ENCODE measurements around the gene NOXO1. TPM values are rescaled to one million over a fixed set of nuclear protein-coding genes. Genes with fewer than 3 reads are reported as not detected.
"Not testable (repeated sequence)": the region's sequence is repeated elsewhere in the genome, so short reads cannot be mapped to it uniquely, and the experiment has no call there.

The NOXO1 gene
- polyA plus RNA-seq, 2 donors, result 2.7 to 9.3 TPM

GRCh38 chr16:1945559-1946391 lies 35.5 kb downstream of the NOXO1 start:
- H3K27ac ChIP-seq (ENCODE audit: low read depth in 2 of 2, low read length in 1 of 2), result no peak overlapping the region
- peaks cover 6% of the 10 kb centered on the region in 2 donors for H3K4me1 ChIP-seq (ENCODE audit: control insufficient read depth in 2 of 2, insufficient read depth in 2 of 2, low read length in 1 of 2)
- WGBS, 2 donors, result 81 to 85% methylated on average over 19 of the region's 19 CpGs
- H3K4me3 ChIP-seq (ENCODE audit: low read depth in 1 of 2, low read length in 2 of 2), result no peak overlapping the region
- H3K36me3 ChIP-seq (ENCODE audit: control insufficient read depth in 2 of 2, insufficient read depth in 2 of 2, low read length in 1 of 2), result peaks cover 0 to 2% of the 10 kb centered on the region in 2 donors
- no peaks in the 10 kb centered on the region for H3K9me3 ChIP-seq (ENCODE audit: control insufficient read depth in 2 of 2, insufficient read depth in 1 of 2, low read depth in 1 of 2, low read length in 1 of 2)
- no peaks in the 10 kb centered on the region for H3K27me3 ChIP-seq (ENCODE audit: control insufficient read depth in 1 of 2, insufficient read depth in 2 of 2, low read length in 2 of 2)

GRCh38 chr16:1944612-1945199 lies 36.6 kb downstream of the NOXO1 start:
- Histone ChIP-seq H3K27ac (ENCODE audit: low read depth in 2 of 2, low read length in 1 of 2) (no peak overlapping the region), H3K4me1 (ENCODE audit: control insufficient read depth in 2 of 2, insufficient read depth in 2 of 2, low read length in 1 of 2) (peaks cover 0 to 2% of the 10 kb centered on the region in 2 donors), H3K36me3 (ENCODE audit: control insufficient read depth in 2 of 2, insufficient read depth in 2 of 2, low read length in 1 of 2) (peaks cover 0 to 7% of the 10 kb centered on the region in 2 donors), H3K9me3 (ENCODE audit: control insufficient read depth in 2 of 2, insufficient read depth in 1 of 2, low read depth in 1 of 2, low read length in 1 of 2) (no peaks in the 10 kb centered on the region), H3K27me3 (ENCODE audit: control insufficient read depth in 1 of 2, insufficient read depth in 2 of 2, low read length in 2 of 2) (no peaks in the 10 kb centered on the region), H3K4me3 (ENCODE audit: low read depth in 1 of 2, low read length in 2 of 2) (no peak overlapping the region)
- 92% methylated on average over 21 of the region's 21 CpGs for WGBS, 2 donors

GRCh38 chr16:1942810-1943726 lies 38.2 kb downstream of the NOXO1 start, which contains the start of gene MSRB1:
TSS of gene MSRB1 (minus strand) at chr16:1943199. CDS start at chr16:1943156, 43 bp downstream.
- peaks cover 0 to 2% of the 10 kb centered on the region in 2 donors for H3K4me1 ChIP-seq (ENCODE audit: control insufficient read depth in 2 of 2, insufficient read depth in 2 of 2, low read length in 1 of 2)
- H3K36me3 ChIP-seq (ENCODE audit: control insufficient read depth in 2 of 2, insufficient read depth in 2 of 2, low read length in 1 of 2), result peaks cover 0 to 21% of the 10 kb centered on the region in 2 donors
- H3K27me3 ChIP-seq (ENCODE audit: control insufficient read depth in 1 of 2, insufficient read depth in 2 of 2, low read length in 2 of 2), result no peaks in the 10 kb centered on the region
- H3K9me3 ChIP-seq (ENCODE audit: control insufficient read depth in 2 of 2, insufficient read depth in 1 of 2, low read depth in 1 of 2, low read length in 1 of 2), result no peaks in the 10 kb centered on the region
- H3K4me3 ChIP-seq (ENCODE audit: low read depth in 1 of 2, low read length in 2 of 2), result peak within 1 kb of the TSS; percentile 74 to 87
- peak within 1 kb of the TSS; percentile 83 to 94 for H3K27ac ChIP-seq (ENCODE audit: low read depth in 2 of 2, low read length in 1 of 2)
- WGBS, 2 donors, result 1% methylated on average over 66 to 77 of the region's 77 CpGs

- WGBS, 2 donors, result 12 to 17% methylated on average over 15 to 17 of the region's 17 CpGs
- H3K36me3 ChIP-seq (ENCODE audit: control insufficient read depth in 2 of 2, insufficient read depth in 2 of 2, low read length in 1 of 2), result peaks cover 0 to 24% of the 10 kb centered on the region in 2 donors
- H3K27me3 ChIP-seq (ENCODE audit: control insufficient read depth in 1 of 2, insufficient read depth in 2 of 2, low read length in 2 of 2), result no peaks in the 10 kb centered on the region
- peak overlapping the region; percentile 83 to 94 for H3K27ac ChIP-seq (ENCODE audit: low read depth in 2 of 2, low read length in 1 of 2)
- no peaks in the 10 kb centered on the region for H3K9me3 ChIP-seq (ENCODE audit: control insufficient read depth in 2 of 2, insufficient read depth in 1 of 2, low read depth in 1 of 2, low read length in 1 of 2)
- H3K4me1 ChIP-seq (ENCODE audit: control insufficient read depth in 2 of 2, insufficient read depth in 2 of 2, low read length in 1 of 2), result peaks cover 0 to 2% of the 10 kb centered on the region in 2 donors
- H3K4me3 ChIP-seq (ENCODE audit: low read depth in 1 of 2, low read length in 2 of 2), result peak overlapping the region; percentile 74 to 87
These were observed 39.0 kb downstream of the NOXO1 start for GRCh38 chr16:1942047-1942809.

- Histone ChIP-seq H3K27ac (ENCODE audit: low read depth in 2 of 2, low read length in 1 of 2) (peak overlapping the region; percentile 83 to 94), H3K36me3 (ENCODE audit: control insufficient read depth in 2 of 2, insufficient read depth in 2 of 2, low read length in 1 of 2) (peaks cover 0 to 28% of the 10 kb centered on the region in 2 donors), H3K27me3 (ENCODE audit: control insufficient read depth in 1 of 2, insufficient read depth in 2 of 2, low read length in 2 of 2) (no peaks in the 10 kb centered on the region), H3K4me1 (ENCODE audit: control insufficient read depth in 2 of 2, insufficient read depth in 2 of 2, low read length in 1 of 2) (peaks cover 0 to 2% of the 10 kb centered on the region in 2 donors), H3K9me3 (ENCODE audit: control insufficient read depth in 2 of 2, insufficient read depth in 1 of 2, low read depth in 1 of 2, low read length in 1 of 2) (no peaks in the 10 kb centered on the region), H3K4me3 (ENCODE audit: low read depth in 1 of 2, low read length in 2 of 2) (peak overlapping the region in 1 of 2 donors; percentile 87)
- WGBS, 2 donors, result 65 to 86% methylated on average over 30 of the region's 30 CpGs
These were observed 39.9 kb downstream of the NOXO1 start for GRCh38 chr16:1941162-1942046.

- no peak overlapping the region for H3K4me3 ChIP-seq (ENCODE audit: low read depth in 1 of 2, low read length in 2 of 2)
- WGBS, 2 donors, result 72 to 87% methylated on average over 22 to 23 of the region's 23 CpGs
These were observed 40.8 kb downstream of the NOXO1 start for GRCh38 chr16:1940273-1941161.

GRCh38 chr16:1939833-1940232 lies 41.4 kb downstream of the NOXO1 start:
- H3K27ac ChIP-seq (ENCODE audit: low read depth in 2 of 2, low read length in 1 of 2); H3K27me3 ChIP-seq (ENCODE audit: control insufficient read depth in 1 of 2, insufficient read depth in 2 of 2, low read length in 2 of 2); H3K4me3 ChIP-seq (ENCODE audit: low read depth in 1 of 2, low read length in 2 of 2); H3K9me3 ChIP-seq (ENCODE audit: control insufficient read depth in 2 of 2, insufficient read depth in 1 of 2, low read depth in 1 of 2, low read length in 1 of 2); H3K4me1 ChIP-seq (ENCODE audit: control insufficient read depth in 2 of 2, insufficient read depth in 2 of 2, low read length in 1 of 2): not testable (repeated sequence)
- H3K36me3 ChIP-seq (ENCODE audit: control insufficient read depth in 2 of 2, insufficient read depth in 2 of 2, low read length in 1 of 2), result peaks cover 0 to 28% of the 10 kb centered on the region in 2 donors
- WGBS, 2 donors, result 81 to 94% methylated on average over 8 of the region's 8 CpGs

More at GRCh38 chr16:1940273-1941161, 40.8 kb downstream of the NOXO1 start:
- peaks cover 0 to 28% of the 10 kb centered on the region in 2 donors for H3K36me3 ChIP-seq (ENCODE audit: control insufficient read depth in 2 of 2, insufficient read depth in 2 of 2, low read length in 1 of 2)
- no peak overlapping the region for H3K27ac ChIP-seq (ENCODE audit: low read depth in 2 of 2, low read length in 1 of 2)
- no peaks in the 10 kb centered on the region for H3K27me3 ChIP-seq (ENCODE audit: control insufficient read depth in 1 of 2, insufficient read depth in 2 of 2, low read length in 2 of 2)
- no peaks in the 10 kb centered on the region for H3K9me3 ChIP-seq (ENCODE audit: control insufficient read depth in 2 of 2, insufficient read depth in 1 of 2, low read depth in 1 of 2, low read length in 1 of 2)
- H3K4me1 ChIP-seq (ENCODE audit: control insufficient read depth in 2 of 2, insufficient read depth in 2 of 2, low read length in 1 of 2), result peaks cover 0 to 2% of the 10 kb centered on the region in 2 donors
